IMR-90 (cell line): Measurements from ENCODE around the gene TGM2. TPM values are rescaled to one million over a fixed set of nuclear protein-coding genes. Genes with fewer than 3 reads are reported as not detected.

Experiments used
- ATAC-seq: fragments of 200-7000 bp; cut with Tn5 transposase; 2 replicates; pipeline ENCODE4 v1.9.1; 2020; ENCODE audit warnings: low read depth, mild to moderate bottlenecking, moderate library complexity
- BruUV-seq: library from RNA; stranded (reverse); fragments of 400-500 nt; replicated peaks from 2 replicates; lab custom pipeline; 2021; lab: Mats Ljungman, UMichigan
- CTCF ChIA-PET: fragments of 300-600 bp; formaldehyde crosslinking; extraction: SDS; loops from one replicate; lab custom pipeline; 2021; ENCODE audit warnings: antibody characterized with exemption; lab: Yijun Ruan, JAX
- POLR2A ChIA-PET: fragments of 300-600 bp; sonication (Branson Sonifier 250); formaldehyde crosslinking; loops from one replicate; lab custom pipeline; 2022; ENCODE audit warnings: antibody characterized with exemption; ENCODE audit not compliant: unreplicated experiment; lab: Charles Lee
- DNase-seq: peaks from one replicate; pipeline ENCODE4 v3.0.0; 2013
- H2AFZ ChIP-seq: replicated peaks from 2 replicates; pipeline ENCODE3; 2013; ENCODE audit warnings: low read length, mild to moderate bottlenecking; ENCODE audit not compliant: poor library complexity
- H2AK5ac ChIP-seq: 2 replicates; pipeline ENCODE4 v1.6.1; 2013; ENCODE audit warnings: low read depth, low read length, inconsistent platforms
- H2AK9ac ChIP-seq: replicated peaks from 2 replicates; pipeline ENCODE3; 2013; ENCODE audit warnings: mild to moderate bottlenecking, low read depth, low read length, moderate library complexity; ENCODE audit not compliant: poor library complexity
- H2BK120ac ChIP-seq: 2 replicates; pipeline ENCODE4 v1.6.1; 2013; ENCODE audit warnings: low read depth, low read length, inconsistent platforms
- H2BK15ac ChIP-seq: 3 replicates; pipeline ENCODE4 v1.6.1; 2013; ENCODE audit warnings: low read depth, low read length, inconsistent platforms
- H2BK20ac ChIP-seq: 2 replicates; pipeline ENCODE4 v1.6.1; 2013; ENCODE audit warnings: low read depth, mild to moderate bottlenecking, inconsistent platforms, low read length, moderate library complexity
- H2BK5ac ChIP-seq: 2 replicates; pipeline ENCODE4 v1.6.1; 2013; ENCODE audit warnings: mild to moderate bottlenecking, low read depth, low read length, inconsistent platforms; ENCODE audit not compliant: poor library complexity, severe bottlenecking
- H3K14ac ChIP-seq: replicated peaks from 2 replicates; pipeline ENCODE4 v1.6.1; 2013; ENCODE audit warnings: low read depth, low read length, inconsistent platforms
- H3K18ac ChIP-seq: 2 replicates; pipeline ENCODE4 v1.6.1; 2013; ENCODE audit warnings: low read depth, low read length, control low read depth
- H3K23ac ChIP-seq: 2 replicates; pipeline ENCODE4 v1.6.1; 2013; ENCODE audit warnings: low read depth, low read length, inconsistent platforms
- H3K27ac ChIP-seq: 2 replicates; pipeline ENCODE4 v1.5.1; 2013; ENCODE audit warnings: mild to moderate bottlenecking, control low read depth, low read length; ENCODE audit not compliant: insufficient read depth
- H3K27me3 ChIP-seq: 2 replicates; pipeline ENCODE4 v1.6.1; 2013; ENCODE audit warnings: low read length; ENCODE audit not compliant: control insufficient read depth, insufficient read depth
- H3K36me3 ChIP-seq: 2 replicates; pipeline ENCODE4 v1.6.1; 2013; ENCODE audit warnings: low read length, mixed read lengths; ENCODE audit not compliant: control insufficient read depth, insufficient read depth
- H3K4ac ChIP-seq: 2 replicates; pipeline ENCODE4 v1.6.1; 2013; ENCODE audit warnings: low read depth, low read length, inconsistent platforms
- H3K4me1 ChIP-seq: 2 replicates; pipeline ENCODE4 v1.6.1; 2013; ENCODE audit warnings: low read length, mixed read lengths; ENCODE audit not compliant: control insufficient read depth, insufficient read depth
- H3K4me2 ChIP-seq: 2 replicates; pipeline ENCODE4 v1.6.1; 2013; ENCODE audit warnings: low read depth, mild to moderate bottlenecking, control low read depth, low read length, moderate library complexity
- H3K4me3 ChIP-seq: 2 replicates; pipeline ENCODE4 v1.5.1; 2013; ENCODE audit warnings: low read depth, mild to moderate bottlenecking, control low read depth, low read length, moderate library complexity; ENCODE audit not compliant: insufficient read depth
- H3K56ac ChIP-seq: 2 replicates; pipeline ENCODE4 v1.6.1; 2013; ENCODE audit warnings: low read length, inconsistent platforms; ENCODE audit not compliant: insufficient read depth; ENCODE audit errors: extremely low read depth
- H3K79me1 ChIP-seq, 2 experiments: 2 replicates each; pipeline ENCODE4 v1.6.1; 2013; ENCODE audit warnings: low read length in 2 of 2, inconsistent platforms in 1 of 2, low read depth in 1 of 2
- H3K9ac ChIP-seq: 2 replicates; pipeline ENCODE4 v1.6.1; 2013; ENCODE audit warnings: low read depth, low read length, control low read depth
- H3K9me1 ChIP-seq: 2 replicates; pipeline ENCODE4 v1.6.1; 2013; ENCODE audit warnings: low read length, inconsistent platforms; ENCODE audit not compliant: insufficient read depth
- H3K9me3 ChIP-seq: 2 replicates; pipeline ENCODE4 v1.6.1; 2013; ENCODE audit warnings: low read length; ENCODE audit not compliant: control insufficient read depth, insufficient read depth
- H4K20me1 ChIP-seq: 2 replicates; pipeline ENCODE4 v1.6.1; 2013; ENCODE audit warnings: low read length, inconsistent platforms; ENCODE audit not compliant: insufficient read depth
- H4K5ac ChIP-seq: 2 replicates; pipeline ENCODE4 v1.6.1; 2013; ENCODE audit warnings: mild to moderate bottlenecking, low read depth, low read length, control low read depth
- H4K8ac ChIP-seq, 2 experiments: 2 replicates each; pipeline ENCODE4 v1.6.1; 2013; ENCODE audit warnings: low read depth in 2 of 2, low read length in 2 of 2, control low read depth in 1 of 2, inconsistent platforms in 1 of 2
- H4K91ac ChIP-seq: 2 replicates; pipeline ENCODE4 v1.6.1; 2013; ENCODE audit warnings: low read depth, low read length, inconsistent platforms; ENCODE audit not compliant: insufficient read depth
- BHLHE40 ChIP-seq: fragments of 150-350 bp; IDR thresholded peaks from 2 replicates; pipeline ENCODE4 v1.6.1; 2016; ENCODE audit warnings: mild to moderate bottlenecking, low read depth, low read length
- CEBPB ChIP-seq: IDR thresholded peaks from 2 replicates; pipeline ENCODE4 v1.6.1; 2012; ENCODE audit warnings: low read depth, low read length, improper control_type of control experiment
- CHD1 ChIP-seq: IDR thresholded peaks from 2 replicates; pipeline ENCODE4 v1.6.1; 2012; ENCODE audit warnings: low read depth, low read length, improper control_type of control experiment
- FOS ChIP-seq: fragments of 150-350 bp; IDR thresholded peaks from 2 replicates; pipeline ENCODE4 v1.6.1; 2016; ENCODE audit warnings: low read depth, low read length
- MAFK ChIP-seq: IDR thresholded peaks from 2 replicates; pipeline ENCODE4 v1.6.1; 2012; ENCODE audit warnings: low read depth, low read length, improper control_type of control experiment
- MAZ ChIP-seq: IDR thresholded peaks from 2 replicates; pipeline ENCODE4 v1.6.1; 2012; ENCODE audit warnings: low read depth, mild to moderate bottlenecking, low read length, improper control_type of control experiment, moderate library complexity, borderline replicate concordance
- MXI1 ChIP-seq: IDR thresholded peaks from 2 replicates; pipeline ENCODE4 v1.6.1; 2012; ENCODE audit warnings: low read depth, mild to moderate bottlenecking, low read length, moderate library complexity, borderline replicate concordance
- NFE2L2 ChIP-seq: fragments of 150-350 bp; IDR thresholded peaks from 2 replicates; pipeline ENCODE4 v1.6.1; 2016; ENCODE audit warnings: low read depth, mild to moderate bottlenecking, low read length
- POLR2A ChIP-seq: IDR thresholded peaks from 2 replicates; pipeline ENCODE4 v1.6.1; 2012; ENCODE audit warnings: mild to moderate bottlenecking, low read depth, low read length
- RAD21 ChIP-seq: IDR thresholded peaks from 2 replicates; pipeline ENCODE4 v1.6.1; 2012; ENCODE audit warnings: low read length, improper control_type of control experiment
- RCOR1 ChIP-seq: IDR thresholded peaks from 2 replicates; pipeline ENCODE4 v1.6.1; 2012; ENCODE audit warnings: mild to moderate bottlenecking, low read length, improper control_type of control experiment; ENCODE audit not compliant: insufficient replicate concordance
- RFX5 ChIP-seq: IDR thresholded peaks from 2 replicates; pipeline ENCODE4 v1.8.0; 2012; ENCODE audit warnings: low read depth, mild to moderate bottlenecking, low read length, moderate library complexity
- SMC3 ChIP-seq: fragments of 150-350 bp; IDR thresholded peaks from 2 replicates; pipeline ENCODE4 v1.6.1; 2016; ENCODE audit warnings: low read depth, mild to moderate bottlenecking, antibody characterized with exemption, low read length, moderate library complexity
- WGBS, 2 experiments: methylation state at CpG; one replicate each; pipeline versions ENCODE4 v1.1.5 to v1.1.7; 2013; ENCODE audit warnings: missing lambda C conversion rate in 2 of 2; ENCODE audit not compliant: insufficient read length in 1 of 2; ENCODE audit errors: extremely low coverage in 2 of 2; 5-methylcytosine and 5-hydroxymethylcytosine counted together
- dilution Hi-C: fragments of 300-500 bp; cut with HindIII; formaldehyde crosslinking; loops from one replicate; pipeline ENCODE4 v1.14.3; 2018; ENCODE audit warnings: low sequenced_read_pairs; ENCODE audit not compliant: unreplicated experiment
- in situ Hi-C: fragments of 300-500 bp; cut with MboI; formaldehyde crosslinking; loops from 3 replicates; pipeline ENCODE4 v1.14.3; 2019; ENCODE audit warnings: low sequenced_read_pairs, inconsistent platforms, mixed read lengths
- intact Hi-C: fragments of 100-400 bp; cut with micrococcal nuclease; formaldehyde crosslinking; loops from 2 replicates; pipeline ENCODE4 v1.10.0; 2022
- polyA plus RNA-seq, 3 experiments: library from polyadenylated mRNA; depleted of rRNA; stranded (reverse); fragments of >200 nt; gene quantifications; 2 replicates each; pipeline ENCODE4 v1.2.3, GENCODE V29; 2012; ENCODE audit warnings: low replicate concordance in 1 of 3
- total RNA-seq: library from RNA; depleted of rRNA; stranded (reverse); fragments of >200 nt; gene quantifications from 2 replicates; pipeline ENCODE4 v1.2.3, GENCODE V29; 2012
- TF ChIP-seq, protein P1 (sequence below): fragments of 150-350 bp; IDR thresholded peaks from 2 replicates; pipeline ENCODE4 v1.6.1; 2016; ENCODE audit warnings: low read depth, mild to moderate bottlenecking, low read length, moderate library complexity, borderline replicate concordance
- TF ChIP-seq, protein P2 (sequence below): conservative IDR thresholded peaks from 2 replicates; pipeline ENCODE4 v1.5.1; 2012; ENCODE audit warnings: mild to moderate bottlenecking, low read depth, low read length, improper control_type of control experiment
- TF ChIP-seq, protein P3 (sequence below): fragments of 150-350 bp; IDR thresholded peaks from 2 replicates; pipeline ENCODE4 v1.6.1; 2017; ENCODE audit warnings: mild to moderate bottlenecking, antibody characterized with exemption, low read length, low read depth

TGM2 gene
- total and polyA plus RNA-seq, 2 of the 4 experiments (the other 2 are of a cell fraction): 239 to 268 TPM

DNA sequence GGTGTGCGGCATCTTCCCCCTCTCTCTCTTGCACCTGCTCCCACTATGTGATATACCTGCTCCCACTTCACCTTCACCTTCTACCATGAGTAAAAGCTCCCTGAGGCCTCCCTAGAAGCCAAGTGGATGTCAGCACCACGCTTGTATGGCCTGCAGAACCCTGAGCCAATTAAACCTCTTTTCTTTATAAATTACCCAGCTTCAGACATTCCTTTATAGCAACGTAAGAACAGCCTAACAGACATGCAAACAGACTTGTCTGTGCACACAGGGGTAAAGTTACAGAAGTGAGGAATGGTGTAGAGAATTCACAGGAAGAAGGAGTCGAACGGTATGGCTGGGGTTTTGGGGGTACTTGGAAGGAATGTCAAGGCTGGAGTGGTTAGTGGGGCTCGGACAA, 14.8 kb upstream of the TGM2 start:
- H3K79me1 ChIP-seq: no peaks in the 10 kb centered on the region
- no peaks in the 10 kb centered on the region for H3K36me3 ChIP-seq
- H2BK5ac ChIP-seq: peak overlapping the region; percentile 46
- 0 out of 2 replicates have a peak overlapping the region, but pooled peaks have one; percentile 1 for H3K14ac ChIP-seq
- H3K4ac ChIP-seq: no peak overlapping the region; the same call in 1 of the 2 replicates
- peaks cover 5% of the 10 kb centered on the region; the same call in 1 of the 2 replicates for H3K9me3 ChIP-seq
- peak overlapping the region; percentile 28; the same call in 1 of the 2 replicates for H2BK120ac ChIP-seq
- no peaks in the 10 kb centered on the region for H4K20me1 ChIP-seq
- 100% methylated on average over 1 of the region's 6 CpGs; no CpG with 5 or more reads in 1 of the 2 experiments for WGBS, 2 experiments
- BruUV-seq: no TSS peak
- H3K4me2 ChIP-seq: no peak overlapping the region
- no peaks in the 10 kb centered on the region for H3K27me3 ChIP-seq
- 0 out of 2 replicates have a peak overlapping the region, but pooled peaks have one; percentile 13 for H2AK5ac ChIP-seq
- H3K18ac ChIP-seq: peak overlapping the region; percentile 46
- H2BK20ac ChIP-seq: peak overlapping the region; percentile 75; the same call in 1 of the 2 replicates
- H4K5ac ChIP-seq: peak overlapping the region; percentile 67; the same call in 1 of the 2 replicates
- H3K4me1 ChIP-seq: peaks cover 2% of the 10 kb centered on the region; the same call in 1 of the 2 replicates
- no peak overlapping the region for H2AFZ ChIP-seq
- ChIA-PET POLR2A (no interaction called here), CTCF (no interaction called here)
- H3K23ac ChIP-seq: no peak overlapping the region
- no peak overlapping the region for H3K4me3 ChIP-seq
- intact Hi-C loops: no loop called here
- no peak overlapping the region for H2AK9ac ChIP-seq
- ATAC-seq (no peak), DNase-seq (peak; percentile 40)
- in situ Hi-C loops: no loop called here
- peak overlapping the region; percentile 68 for H3K27ac ChIP-seq
- TF ChIP-seq, protein P1, sequence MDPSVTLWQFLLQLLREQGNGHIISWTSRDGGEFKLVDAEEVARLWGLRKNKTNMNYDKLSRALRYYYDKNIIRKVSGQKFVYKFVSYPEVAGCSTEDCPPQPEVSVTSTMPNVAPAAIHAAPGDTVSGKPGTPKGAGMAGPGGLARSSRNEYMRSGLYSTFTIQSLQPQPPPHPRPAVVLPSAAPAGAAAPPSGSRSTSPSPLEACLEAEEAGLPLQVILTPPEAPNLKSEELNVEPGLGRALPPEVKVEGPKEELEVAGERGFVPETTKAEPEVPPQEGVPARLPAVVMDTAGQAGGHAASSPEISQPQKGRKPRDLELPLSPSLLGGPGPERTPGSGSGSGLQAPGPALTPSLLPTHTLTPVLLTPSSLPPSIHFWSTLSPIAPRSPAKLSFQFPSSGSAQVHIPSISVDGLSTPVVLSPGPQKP: no peak
- TF ChIP-seq, protein P2, sequence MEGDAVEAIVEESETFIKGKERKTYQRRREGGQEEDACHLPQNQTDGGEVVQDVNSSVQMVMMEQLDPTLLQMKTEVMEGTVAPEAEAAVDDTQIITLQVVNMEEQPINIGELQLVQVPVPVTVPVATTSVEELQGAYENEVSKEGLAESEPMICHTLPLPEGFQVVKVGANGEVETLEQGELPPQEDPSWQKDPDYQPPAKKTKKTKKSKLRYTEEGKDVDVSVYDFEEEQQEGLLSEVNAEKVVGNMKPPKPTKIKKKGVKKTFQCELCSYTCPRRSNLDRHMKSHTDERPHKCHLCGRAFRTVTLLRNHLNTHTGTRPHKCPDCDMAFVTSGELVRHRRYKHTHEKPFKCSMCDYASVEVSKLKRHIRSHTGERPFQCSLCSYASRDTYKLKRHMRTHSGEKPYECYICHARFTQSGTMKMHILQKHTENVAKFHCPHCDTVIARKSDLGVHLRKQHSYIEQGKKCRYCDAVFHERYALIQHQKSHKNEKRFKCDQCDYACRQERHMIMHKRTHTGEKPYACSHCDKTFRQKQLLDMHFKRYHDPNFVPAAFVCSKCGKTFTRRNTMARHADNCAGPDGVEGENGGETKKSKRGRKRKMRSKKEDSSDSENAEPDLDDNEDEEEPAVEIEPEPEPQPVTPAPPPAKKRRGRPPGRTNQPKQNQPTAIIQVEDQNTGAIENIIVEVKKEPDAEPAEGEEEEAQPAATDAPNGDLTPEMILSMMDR: no peak
- TF ChIP-seq, protein P3, sequence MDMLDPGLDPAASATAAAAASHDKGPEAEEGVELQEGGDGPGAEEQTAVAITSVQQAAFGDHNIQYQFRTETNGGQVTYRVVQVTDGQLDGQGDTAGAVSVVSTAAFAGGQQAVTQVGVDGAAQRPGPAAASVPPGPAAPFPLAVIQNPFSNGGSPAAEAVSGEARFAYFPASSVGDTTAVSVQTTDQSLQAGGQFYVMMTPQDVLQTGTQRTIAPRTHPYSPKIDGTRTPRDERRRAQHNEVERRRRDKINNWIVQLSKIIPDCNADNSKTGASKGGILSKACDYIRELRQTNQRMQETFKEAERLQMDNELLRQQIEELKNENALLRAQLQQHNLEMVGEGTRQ: no peak
- TF ChIP-seq RAD21: no peak
- TF ChIP-seq MXI1: no peak
- no peak for TF ChIP-seq CEBPB
- no peak for TF ChIP-seq RCOR1
- no peak for TF ChIP-seq NFE2L2
- no peak for TF ChIP-seq RFX5
- TF ChIP-seq MAFK: no peak
- TF ChIP-seq POLR2A: no peak
- TF ChIP-seq MAZ: no peak
- no peak for TF ChIP-seq FOS
- TF ChIP-seq BHLHE40: no peak
- TF ChIP-seq CHD1: no peak
- TF ChIP-seq SMC3: no peak
- dilution Hi-C loops: no loop called here
- H3K9me1 ChIP-seq: no peaks in the 10 kb centered on the region
- H4K8ac ChIP-seq: peak overlapping the region in 1 of 2 experiments; percentile 26; a peak in 1 of 4 replicates
- H3K9ac ChIP-seq: no peak overlapping the region
- no peak overlapping the region for H4K91ac ChIP-seq
- no peak overlapping the region for H3K56ac ChIP-seq
- H2BK15ac ChIP-seq: 0 out of 3 replicates have a peak overlapping the region, but pooled peaks have one; percentile 56
